Measurements from ENCODE around the gene STPG1.
A peak's percentile ranks its signal among the peaks of the same experiment; 100 is the strongest.

STPG1 gene

DNA sequence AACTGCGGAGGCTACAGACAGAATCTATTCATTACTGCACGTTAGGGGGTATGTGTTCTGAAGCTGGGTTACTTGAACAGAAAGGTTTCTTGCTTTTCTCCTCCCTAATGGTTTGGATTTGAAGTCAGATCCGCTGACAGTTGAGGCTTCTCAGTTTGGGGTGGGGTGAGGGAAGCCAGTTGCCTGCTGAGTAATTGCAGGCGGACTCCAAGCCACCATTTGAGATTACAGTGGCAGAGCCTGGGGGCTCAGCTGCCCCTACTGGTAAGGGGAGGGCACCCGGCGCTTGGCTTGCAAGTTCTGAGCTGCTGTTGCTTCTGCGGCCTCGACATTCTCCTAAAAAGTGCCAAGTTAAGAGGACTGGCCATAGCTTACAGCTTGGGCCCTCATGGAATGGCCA is 92.5 kb downstream of the STPG1 start:
- no peak for DNase-seq (ENCODE audit: low read depth)
- no peak overlapping the region for H3K4me3 ChIP-seq (ENCODE audit: low read depth, low read length)
- TF ChIP-seq, protein P1, sequence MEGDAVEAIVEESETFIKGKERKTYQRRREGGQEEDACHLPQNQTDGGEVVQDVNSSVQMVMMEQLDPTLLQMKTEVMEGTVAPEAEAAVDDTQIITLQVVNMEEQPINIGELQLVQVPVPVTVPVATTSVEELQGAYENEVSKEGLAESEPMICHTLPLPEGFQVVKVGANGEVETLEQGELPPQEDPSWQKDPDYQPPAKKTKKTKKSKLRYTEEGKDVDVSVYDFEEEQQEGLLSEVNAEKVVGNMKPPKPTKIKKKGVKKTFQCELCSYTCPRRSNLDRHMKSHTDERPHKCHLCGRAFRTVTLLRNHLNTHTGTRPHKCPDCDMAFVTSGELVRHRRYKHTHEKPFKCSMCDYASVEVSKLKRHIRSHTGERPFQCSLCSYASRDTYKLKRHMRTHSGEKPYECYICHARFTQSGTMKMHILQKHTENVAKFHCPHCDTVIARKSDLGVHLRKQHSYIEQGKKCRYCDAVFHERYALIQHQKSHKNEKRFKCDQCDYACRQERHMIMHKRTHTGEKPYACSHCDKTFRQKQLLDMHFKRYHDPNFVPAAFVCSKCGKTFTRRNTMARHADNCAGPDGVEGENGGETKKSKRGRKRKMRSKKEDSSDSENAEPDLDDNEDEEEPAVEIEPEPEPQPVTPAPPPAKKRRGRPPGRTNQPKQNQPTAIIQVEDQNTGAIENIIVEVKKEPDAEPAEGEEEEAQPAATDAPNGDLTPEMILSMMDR (conservative IDR thresholded peaks at IDR 0.05; ENCODE audit: low read depth, low read length): no peak

DNA sequence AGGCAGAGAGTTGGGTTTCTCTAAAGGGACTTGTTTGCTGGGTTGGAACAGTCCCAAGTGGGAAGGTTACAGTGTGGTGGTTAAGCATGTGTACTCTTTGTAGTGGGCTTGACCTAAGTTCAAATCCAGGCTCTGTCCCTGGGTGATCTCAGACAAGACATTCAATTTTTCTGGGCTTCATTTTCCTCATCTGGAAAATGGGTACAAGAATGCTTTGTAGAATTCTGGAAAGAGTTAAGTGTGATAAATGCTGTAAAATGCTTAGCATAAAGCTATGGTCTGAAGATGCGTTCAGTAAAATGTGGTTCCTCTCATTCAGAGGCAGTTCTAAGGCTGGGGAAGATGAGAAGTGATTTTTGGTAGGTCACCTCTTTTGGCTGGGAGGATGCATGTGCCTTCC is 93.6 kb downstream of the STPG1 start:
- H3K4me3 ChIP-seq (ENCODE audit: low read depth, low read length): no peak overlapping the region
- TF ChIP-seq, protein P1 (conservative IDR thresholded peaks at IDR 0.05; ENCODE audit: low read depth, low read length): no peak
- DNase-seq (ENCODE audit: low read depth): no peak

GRCh38 chr1:24319312-24319863 is 94.2 kb downstream of the STPG1 start, which contains the start of gene GRHL3:
Gene GRHL3, plus strand, starts transcription at chr1:24319357. Its CDS starts 195 bp downstream, at chr1:24319552.
- peak within 1 kb of the TSS; percentile 14 for H3K4me3 ChIP-seq (ENCODE audit: low read depth, low read length)
- TF ChIP-seq, protein P1 (conservative IDR thresholded peaks at IDR 0.05; ENCODE audit: low read depth, low read length): no peak
- DNase-seq (ENCODE audit: low read depth): peak; percentile 31

- no peak overlapping the region for H3K4me3 ChIP-seq (ENCODE audit: low read depth, low read length)
- TF ChIP-seq, protein P1 (conservative IDR thresholded peaks at IDR 0.05; ENCODE audit: low read depth, low read length): no peak
- DNase-seq (ENCODE audit: low read depth): no peak
Observed at GRCh38 chr1:24318615-24319311, 94.8 kb downstream of the STPG1 start.

DNA sequence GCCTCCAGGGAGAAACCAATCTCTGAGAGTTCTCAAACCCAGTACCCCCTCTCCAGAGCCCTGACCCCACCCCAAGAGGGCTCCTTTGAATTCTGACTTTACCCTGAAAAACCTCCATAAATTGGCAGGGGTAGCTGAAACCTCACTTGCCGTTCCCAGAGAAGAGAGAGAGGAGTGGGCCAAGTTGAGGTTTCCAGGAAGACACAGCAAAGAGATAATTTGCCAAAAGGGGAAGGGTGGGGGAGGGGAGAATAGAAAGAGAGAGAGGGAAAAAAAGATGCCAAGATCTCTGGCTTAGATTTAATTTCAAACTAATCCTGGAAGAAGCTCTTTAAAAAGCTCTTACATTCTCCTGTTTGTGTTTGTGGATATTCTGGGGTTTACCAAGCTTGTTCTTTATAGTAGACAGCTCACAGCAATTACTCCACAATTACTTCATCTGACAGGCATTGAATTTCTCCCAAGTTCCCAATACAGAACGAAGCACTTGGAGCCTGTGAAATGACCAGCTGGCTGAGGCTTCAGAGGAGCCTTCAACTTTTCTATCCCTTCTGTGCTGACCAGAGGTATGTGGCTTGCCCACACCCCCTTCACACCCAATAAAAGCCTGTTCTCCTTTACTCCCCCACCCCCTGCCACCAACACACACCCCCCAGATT is 95.5 kb downstream of the STPG1 start:
- peak; percentile 63 for DNase-seq (ENCODE audit: low read depth)
- no peak overlapping the region for H3K4me3 ChIP-seq (ENCODE audit: low read depth, low read length)
- TF ChIP-seq, protein P1 (conservative IDR thresholded peaks at IDR 0.05; ENCODE audit: low read depth, low read length): no peak

DNA sequence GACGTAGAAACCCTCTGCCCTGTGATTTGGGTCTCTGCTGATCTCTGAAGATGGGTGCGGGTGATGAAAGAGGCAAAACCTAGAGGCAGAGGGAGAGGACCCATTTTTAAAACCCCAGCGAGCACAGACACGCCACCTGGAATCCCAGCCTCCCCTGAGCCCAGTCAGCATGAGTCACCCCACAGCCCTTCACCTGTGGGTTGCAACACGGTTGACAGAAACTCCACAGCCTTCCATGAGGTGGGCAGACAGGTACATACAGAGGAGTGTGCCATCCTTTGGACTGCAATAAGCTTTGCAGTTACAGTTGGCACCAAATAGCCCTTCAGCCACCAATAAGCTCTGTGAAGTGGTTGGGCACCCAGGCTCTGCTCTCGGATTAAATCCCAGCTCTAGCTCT is 96.5 kb downstream of the STPG1 start:
- DNase-seq (ENCODE audit: low read depth): no peak
- TF ChIP-seq, protein P1 (conservative IDR thresholded peaks at IDR 0.05; ENCODE audit: low read depth, low read length): no peak
- H3K4me3 ChIP-seq (ENCODE audit: low read depth, low read length): no peak overlapping the region
